M059J (cell line): ENCODE measurements around the gene UBE2B. TPM values are rescaled to one million over a fixed set of nuclear protein-coding genes. Genes with fewer than 3 reads are reported as not detected.
A peak's percentile ranks its signal among the peaks of the same experiment; 100 is the strongest.

Experiments used
- DNase-seq: peaks from one replicate; pipeline ENCODE4 v3.0.0-alpha.2; 2012; ENCODE audit warnings: low read depth
- total RNA-seq: library from RNA; depleted of rRNA; stranded (reverse); fragments of >200 nt; shearing (Covaris generic); gene quantifications from 2 replicates; pipeline ENCODE4 v1.2.3, GENCODE V29; 2014; rRNA removed

Gene UBE2B
- total RNA-seq, 1 experiment from 2014 or later: 50.0 TPM

DNA sequence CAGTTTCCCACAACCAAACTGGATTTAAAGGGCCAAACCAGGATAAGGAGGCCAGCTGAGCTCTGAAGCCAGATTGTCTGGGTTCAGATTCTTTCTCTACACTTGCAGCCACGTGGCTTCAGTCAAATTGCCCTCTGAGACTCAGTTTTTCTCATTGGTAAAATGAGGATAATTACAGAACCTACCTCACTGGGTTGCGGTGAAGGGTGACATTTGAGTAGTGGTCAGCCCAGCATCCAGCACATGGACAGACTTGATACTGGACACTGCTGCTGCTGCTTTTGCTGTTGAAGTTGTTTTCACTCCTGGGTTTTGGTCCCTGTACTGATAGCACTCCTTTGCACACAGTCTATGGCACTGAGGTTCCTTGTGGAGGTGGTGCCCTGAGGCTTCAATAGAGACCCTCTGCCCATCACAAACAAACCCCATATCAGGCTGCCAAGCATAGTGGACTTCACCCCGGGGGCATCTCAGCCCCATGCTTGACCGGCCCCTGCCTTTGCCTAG, 66.0 kb downstream of the UBE2B start:
- DNase-seq: no peak

GRCh38 chr5:134437847-134438581, 66.6 kb downstream of the UBE2B start:
- DNase-seq: peak; percentile 69

DNA sequence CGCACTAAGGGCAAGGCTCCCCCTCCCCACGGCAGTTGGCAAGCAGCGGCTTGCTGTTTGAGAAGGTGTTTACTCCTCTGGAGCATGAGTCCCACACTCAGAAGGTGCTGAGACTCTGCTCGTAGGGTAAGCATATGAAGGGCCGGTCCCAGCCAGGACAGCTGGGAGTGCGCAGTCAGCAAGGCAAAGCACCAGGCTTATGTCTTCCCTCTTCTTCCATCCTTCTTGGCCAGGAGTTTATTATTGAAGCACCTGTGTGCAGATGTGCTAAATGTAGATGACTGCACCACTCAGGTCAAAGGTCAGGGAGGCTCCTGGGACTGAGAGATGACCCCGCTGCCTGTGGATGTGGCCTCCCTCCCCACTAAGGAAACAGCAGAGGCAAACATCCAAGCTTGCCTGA, 67.4 kb downstream of the UBE2B start:
- DNase-seq: no peak

DNA sequence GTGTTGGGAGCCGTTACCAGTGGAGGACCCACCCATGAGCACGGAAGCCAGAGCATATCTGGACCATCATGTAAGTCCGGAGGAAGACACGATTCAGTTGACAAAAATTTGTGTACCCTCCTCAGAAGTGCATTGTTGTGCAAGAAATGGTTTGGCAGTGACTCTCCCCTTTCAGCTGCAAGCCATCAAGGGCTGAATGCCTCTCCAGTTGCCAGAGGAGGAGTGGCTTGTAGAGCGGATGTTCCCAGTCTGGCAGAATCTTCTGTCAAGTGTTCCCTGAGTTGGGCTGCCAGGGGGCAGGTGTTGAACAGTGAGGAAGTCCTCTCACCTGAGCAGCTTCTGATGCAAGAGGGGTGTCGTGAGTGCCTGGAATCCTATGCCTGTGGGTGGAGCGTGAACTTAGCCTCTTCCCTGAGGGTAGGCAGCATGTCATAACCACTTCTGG, 67.9 kb downstream of the UBE2B start:
- DNase-seq: peak; percentile 86

- DNase-seq: no peak
Measured at GRCh38 chr5:134440201-134440755, 68.9 kb downstream of the UBE2B start.

Other genes with a start within 250 kb of the UBE2B start
- 707 and 715 TPM in 2 replicates for gene SKP1, start 194.6 kb upstream of the UBE2B start, total RNA-seq
- gene PPP2CA, start 145.5 kb upstream of the UBE2B start, total RNA-seq: 233 and 257 TPM in 2 replicates
- gene CDKL3, start 4.4 kb upstream of the UBE2B start, total RNA-seq: 0.17 and 0.94 TPM in 2 replicates
- gene CDKN2AIPNL, start 40.3 kb downstream of the UBE2B start, total RNA-seq: 29.9 and 37.1 TPM in 2 replicates
- gene JADE2, start 154.1 kb downstream of the UBE2B start, total RNA-seq: 19.8 and 34.4 TPM in 2 replicates